HG03521 (cell line): Measurements from ENCODE around the gene LPCAT1.

Experiments
- ATAC-seq: cut with Tn5 transposase; IDR thresholded peaks from one replicate; pipeline ENCODE4 v1.9.1; 2021; ENCODE audit warnings: mild to moderate bottlenecking, moderate library complexity; ENCODE audit not compliant: unreplicated experiment

LPCAT1 gene

DNA sequence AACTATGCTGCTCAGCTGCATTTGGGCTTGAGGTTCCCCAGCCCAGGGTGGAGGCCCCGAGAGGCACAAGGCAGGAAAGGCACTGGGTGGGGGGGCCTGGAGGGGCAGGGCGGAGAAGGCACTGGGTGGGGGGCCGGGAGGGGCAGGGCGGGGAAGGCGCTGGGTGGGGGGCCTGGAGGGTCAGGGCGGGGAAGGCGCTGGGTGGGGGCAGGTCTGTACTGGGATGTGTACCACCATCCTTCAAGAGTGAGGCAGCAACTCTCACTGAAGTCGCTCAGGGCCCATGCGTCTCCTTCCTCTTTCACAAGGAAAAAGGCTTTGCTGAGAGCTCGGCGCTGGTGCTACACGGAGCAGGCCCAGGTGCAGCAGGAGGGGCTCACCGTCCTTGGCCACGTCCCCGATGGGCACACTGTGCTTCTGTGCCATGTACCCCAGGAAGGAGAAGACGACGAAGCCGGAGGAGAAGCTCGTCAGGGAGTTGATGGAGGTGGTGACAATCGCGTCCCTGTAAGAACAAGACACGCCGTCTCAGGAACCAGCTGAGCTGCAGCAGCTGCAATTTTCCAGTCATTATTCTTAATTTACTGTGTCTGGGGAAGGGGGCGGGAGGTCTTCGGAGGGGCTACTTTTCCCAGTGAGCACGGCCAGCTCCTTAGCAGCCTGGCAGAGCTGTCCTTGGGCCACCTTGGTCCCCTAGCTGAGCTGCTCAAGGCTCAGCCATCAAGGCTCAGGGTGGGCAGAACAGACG, 109.3 kb downstream of the LPCAT1 start:
- ATAC-seq = no peak

- ATAC-seq = no peak
Observed at GRCh38 chr5:1413611-1414241, 110.0 kb downstream of the LPCAT1 start.

GRCh38 chr5:1413211-1413610, 110.5 kb downstream of the LPCAT1 start:
- ATAC-seq = no peak

GRCh38 chr5:1412621-1413020, 111.1 kb downstream of the LPCAT1 start:
- no peak for ATAC-seq

- no peak for ATAC-seq
Observed at GRCh38 chr5:1412163-1412562, 111.6 kb downstream of the LPCAT1 start.
